GM12892 (cell line): ENCODE measurements around the gene TMPRSS3.

Experiments
- POLR2A ChIP-seq: IDR thresholded peaks from 2 replicates; pipeline ENCODE4 v1.6.1; 2011; ENCODE audit warnings: low read depth, low read length, control low read depth
- POLR2AphosphoS5 ChIP-seq: IDR thresholded peaks from 2 replicates; pipeline ENCODE4 v1.6.1; 2011; ENCODE audit warnings: low read depth, low read length, control low read depth

- no peak for TF ChIP-seq POLR2AphosphoS5
- no peak for TF ChIP-seq POLR2A
Measured at GRCh38 chr21:42407476-42407875, 11.6 kb upstream of the TMPRSS3 start.
